SK-N-MC (cell line): ENCODE measurements around the gene DDIAS.

Experiments
- DNase-seq: peaks from one replicate; pipeline ENCODE4 v3.0.0-alpha.2; 2011; ENCODE audit warnings: low read depth, low spot score
- H3K27ac ChIP-seq: fragments of 200-600 bp; sonication (generic); 2 replicates; pipeline ENCODE4 v1.5.1; 2016; ENCODE audit warnings: mixed run types
- H3K36me3 ChIP-seq: fragments of 200-600 bp; sonication (generic); 2 replicates; pipeline ENCODE4 v1.6.1; 2017; ENCODE audit warnings: antibody characterized with exemption, low read length, mixed read lengths; ENCODE audit not compliant: insufficient read depth
- H3K4me3 ChIP-seq: fragments of 200-600 bp; sonication (generic); 2 replicates; pipeline ENCODE4 v1.5.1; 2016
- H3K9ac ChIP-seq: fragments of 200-600 bp; sonication (generic); 2 replicates; pipeline ENCODE4 v1.8.0; 2017; ENCODE audit warnings: mixed run types, mixed read lengths; ENCODE audit not compliant: insufficient read length
- H3K9me3 ChIP-seq: fragments of 200-600 bp; sonication (generic); 2 replicates; pipeline ENCODE4 v1.6.1; 2017; ENCODE audit warnings: low read depth, mild to moderate bottlenecking, antibody characterized with exemption, low read length, moderate library complexity, mixed read lengths
- EZH2 ChIP-seq: fragments of 200-600 bp; sonication (generic); IDR thresholded peaks from one replicate; pipeline ENCODE4 v1.6.1; 2017; ENCODE audit warnings: antibody characterized with exemption
- FOXP2 ChIP-seq: optimal IDR thresholded peaks from 2 replicates; pipeline ENCODE3; 2011; ENCODE audit warnings: mild to moderate bottlenecking, moderate library complexity; ENCODE audit not compliant: insufficient read depth; ENCODE audit errors: extremely low read length, control extremely low read depth
- POLR2AphosphoS5 ChIP-seq: IDR thresholded peaks from 2 replicates; pipeline ENCODE4 v1.6.1; 2012; ENCODE audit warnings: mild to moderate bottlenecking, low read depth, low read length, borderline replicate concordance

DDIAS gene

DNA sequence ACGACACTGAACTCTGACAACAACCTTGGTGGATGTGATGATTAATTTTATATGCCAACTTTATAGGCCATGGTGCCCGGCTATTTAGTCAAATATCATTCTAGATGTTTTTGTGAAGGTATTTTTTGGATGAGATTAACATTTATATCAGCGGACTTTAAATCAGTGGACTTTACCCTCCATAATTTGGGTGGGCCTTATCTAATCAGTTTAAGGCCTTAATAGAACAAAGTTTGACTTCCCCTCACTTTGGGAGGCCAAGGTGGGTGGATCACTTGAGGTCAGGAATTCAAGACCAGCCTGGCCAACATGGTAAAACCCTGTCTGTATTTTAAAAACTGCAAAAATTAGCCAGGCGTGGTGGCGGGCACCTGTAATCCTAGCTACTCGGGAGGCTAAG lies 5.4 kb upstream of the DDIAS start:
- Histone ChIP-seq H3K4me3 (no peak overlapping the region), H3K9ac (no peak overlapping the region), H3K9me3 (no peaks in the 10 kb centered on the region), H3K36me3 (no peaks in the 10 kb centered on the region), H3K27ac (no peak overlapping the region)
- DNase-seq, result no peak
- TF ChIP-seq POLR2AphosphoS5 (no peak), FOXP2 (no peak), EZH2 (no peak)

GRCh38 chr11:82898241-82898640 lies 3.3 kb upstream of the DDIAS start:
- no peak for TF ChIP-seq POLR2AphosphoS5
- no peak for TF ChIP-seq FOXP2
- no peak for TF ChIP-seq EZH2
- H3K36me3 ChIP-seq, result no peaks in the 10 kb centered on the region
- no peak overlapping the region for H3K9ac ChIP-seq
- H3K27ac ChIP-seq, result no peak overlapping the region
- peak overlapping the region; percentile 60 for H3K4me3 ChIP-seq
- no peak for DNase-seq
- H3K9me3 ChIP-seq, result no peaks in the 10 kb centered on the region

- peak overlapping the region; percentile 86 for H3K4me3 ChIP-seq
- no peak for DNase-seq
- H3K9me3 ChIP-seq, result no peaks in the 10 kb centered on the region
- peak overlapping the region; percentile 46 for H3K9ac ChIP-seq
- no peak for TF ChIP-seq FOXP2
- no peak for TF ChIP-seq EZH2
- TF ChIP-seq POLR2AphosphoS5, result no peak
- H3K36me3 ChIP-seq, result no peaks in the 10 kb centered on the region
- no peak overlapping the region for H3K27ac ChIP-seq
Observed at GRCh38 chr11:82899186-82899820, 2.2 kb upstream of the DDIAS start.

DNA sequence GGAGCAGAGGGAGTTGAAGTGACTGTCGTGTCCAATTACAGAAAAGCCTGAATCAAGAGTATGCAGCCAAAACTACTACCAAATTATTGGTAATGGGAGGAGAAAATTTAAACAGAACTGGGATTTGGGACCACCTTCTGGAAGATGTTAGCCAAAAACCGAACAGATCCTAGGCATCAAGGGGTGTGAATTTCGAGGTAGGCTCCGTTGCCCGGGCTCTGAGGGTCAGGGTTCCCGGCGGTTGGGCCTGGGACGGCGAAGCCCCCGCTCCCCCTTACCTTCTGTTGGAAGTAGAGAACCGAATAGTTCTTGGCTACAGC lies 1.6 kb upstream of the DDIAS start:
- H3K36me3 ChIP-seq, result no peaks in the 10 kb centered on the region
- DNase-seq, result no peak
- peak overlapping the region; percentile 46 for H3K9ac ChIP-seq
- TF ChIP-seq POLR2AphosphoS5, result no peak
- no peak for TF ChIP-seq EZH2
- TF ChIP-seq FOXP2, result no peak
- peak overlapping the region; percentile 86 for H3K4me3 ChIP-seq
- no peak overlapping the region for H3K27ac ChIP-seq
- no peaks in the 10 kb centered on the region for H3K9me3 ChIP-seq

GRCh38 chr11:82900277-82901164 lies 1.0 kb upstream of the DDIAS start, which contains the start of gene PRCP:
Gene PRCP, minus strand, starts transcription at chr11:82900430. Its CDS starts 28 bp downstream, at chr11:82900402.
- DNase-seq, result no peak
- H3K9ac ChIP-seq, result peak within 1 kb of the TSS; percentile 62
- H3K9me3 ChIP-seq, result no peaks in the 10 kb centered on the region
- H3K27ac ChIP-seq, result no peak within 1 kb of the TSS
- H3K4me3 ChIP-seq, result peak within 1 kb of the TSS; percentile 86
- H3K36me3 ChIP-seq, result no peaks in the 10 kb centered on the region
- TF ChIP-seq POLR2AphosphoS5 (peak; percentile 74), EZH2 (no peak)

- no peak for DNase-seq
- peak overlapping the region; percentile 86 for H3K4me3 ChIP-seq
Observed at GRCh38 chr11:82901922-82902485, 468 bp downstream of the DDIAS start.

DNA sequence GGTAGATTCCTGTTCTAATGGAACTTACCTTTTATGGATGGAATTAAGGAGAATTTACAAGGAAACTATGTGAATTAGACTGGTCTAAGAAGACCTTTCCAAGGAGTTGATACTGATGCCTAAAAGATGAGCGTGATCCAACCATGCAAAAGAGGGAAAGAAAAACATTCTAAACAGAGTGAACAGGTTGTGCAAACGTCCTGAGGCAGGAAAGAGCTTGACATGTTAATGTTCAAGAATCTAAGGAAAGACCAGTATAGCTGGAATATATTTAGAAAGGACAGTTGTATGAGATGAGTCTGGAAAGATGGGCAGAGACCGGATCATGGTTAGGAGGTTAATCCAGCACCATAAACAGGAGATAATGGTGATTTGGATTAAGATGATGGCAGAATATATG lies 1.3 kb downstream of the DDIAS start:
- peak overlapping the region; percentile 75 for H3K9ac ChIP-seq
- no peak for TF ChIP-seq FOXP2
- no peak for TF ChIP-seq POLR2AphosphoS5
- no peak for TF ChIP-seq EZH2
- H3K4me3 ChIP-seq, result peak overlapping the region; percentile 86
- DNase-seq, result no peak
- H3K36me3 ChIP-seq, result no peaks in the 10 kb centered on the region
- H3K27ac ChIP-seq, result no peak overlapping the region
- H3K9me3 ChIP-seq, result no peaks in the 10 kb centered on the region

More at GRCh38 chr11:82901922-82902485, 468 bp downstream of the DDIAS start:
- peak overlapping the region; percentile 23; the same call in 1 of the 2 replicates for H3K27ac ChIP-seq
- TF ChIP-seq FOXP2 (no peak), EZH2 (no peak), POLR2AphosphoS5 (no peak)
- no peaks in the 10 kb centered on the region for H3K36me3 ChIP-seq
- peak overlapping the region; percentile 75 for H3K9ac ChIP-seq
- H3K9me3 ChIP-seq, result no peaks in the 10 kb centered on the region
